Osteoblast (primary cell): ENCODE data around the gene CYP2A6. TPM values are rescaled to one million over a fixed set of nuclear protein-coding genes. Genes with fewer than 3 reads are reported as not detected.

Experiments
- DNase-seq: peaks from one replicate; pipeline ENCODE4 v3.0.0; 2011; ENCODE audit warnings: low spot score, mixed read lengths; ENCODE audit not compliant: insufficient read length; ENCODE audit errors: missing footprints
- H2AFZ ChIP-seq: 2 replicates; pipeline ENCODE4 v1.6.0; 2011; ENCODE audit warnings: mild to moderate bottlenecking, low read length
- H3K27ac ChIP-seq: 2 replicates; pipeline ENCODE4 v1.5.1; 2011; ENCODE audit warnings: mild to moderate bottlenecking, low read depth, low read length, moderate library complexity
- H3K27me3 ChIP-seq: 2 replicates; pipeline ENCODE4 v1.6.0; 2012; ENCODE audit warnings: mild to moderate bottlenecking, control low read depth, inconsistent platforms, low read length, moderate library complexity; ENCODE audit not compliant: insufficient read depth
- H3K36me3 ChIP-seq: 2 replicates; pipeline ENCODE4 v1.5.1; 2011; ENCODE audit warnings: mild to moderate bottlenecking, low read length, control low read depth, moderate library complexity; ENCODE audit not compliant: insufficient read depth
- H3K4me1 ChIP-seq: 2 replicates; pipeline ENCODE4 v1.5.1; 2011; ENCODE audit warnings: mild to moderate bottlenecking, low read length, control low read depth, moderate library complexity; ENCODE audit not compliant: insufficient read depth
- H3K4me2 ChIP-seq: 2 replicates; pipeline ENCODE4 v1.6.0; 2011; ENCODE audit warnings: mild to moderate bottlenecking, low read length; ENCODE audit not compliant: insufficient read depth
- H3K4me3 ChIP-seq: fragments of 200-600 bp; sonication (generic); 3 replicates; pipeline ENCODE4 v1.5.1; 2012; ENCODE audit warnings: mild to moderate bottlenecking, low read length, inconsistent platforms; ENCODE audit not compliant: insufficient read depth
- H3K79me2 ChIP-seq: 2 replicates; pipeline ENCODE4 v1.6.0; 2012; ENCODE audit warnings: mild to moderate bottlenecking, low read length, control low read depth, inconsistent platforms; ENCODE audit not compliant: insufficient read depth
- H3K9me3 ChIP-seq: 2 replicates; pipeline ENCODE4 v1.5.1; 2011; ENCODE audit warnings: low read depth, low read length, control low read depth
- H4K20me1 ChIP-seq: 2 replicates; pipeline ENCODE4 v1.6.0; 2012; ENCODE audit warnings: mild to moderate bottlenecking, low read length, control low read depth; ENCODE audit not compliant: insufficient read depth
- total RNA-seq: library from RNA; depleted of rRNA; stranded (reverse); fragments of >200 nt; gene quantifications from 2 replicates; pipeline ENCODE4 v1.2.3, GENCODE V29; 2012
- TF ChIP-seq, protein P1 (sequence below): IDR thresholded peaks from 2 replicates; pipeline ENCODE4 v1.5.1; 2011; ENCODE audit warnings: mild to moderate bottlenecking, low read depth, low read length, moderate library complexity; ENCODE audit errors: extremely low read depth

The CYP2A6 gene
- total RNA-seq, 1 donor = not detected

DNA sequence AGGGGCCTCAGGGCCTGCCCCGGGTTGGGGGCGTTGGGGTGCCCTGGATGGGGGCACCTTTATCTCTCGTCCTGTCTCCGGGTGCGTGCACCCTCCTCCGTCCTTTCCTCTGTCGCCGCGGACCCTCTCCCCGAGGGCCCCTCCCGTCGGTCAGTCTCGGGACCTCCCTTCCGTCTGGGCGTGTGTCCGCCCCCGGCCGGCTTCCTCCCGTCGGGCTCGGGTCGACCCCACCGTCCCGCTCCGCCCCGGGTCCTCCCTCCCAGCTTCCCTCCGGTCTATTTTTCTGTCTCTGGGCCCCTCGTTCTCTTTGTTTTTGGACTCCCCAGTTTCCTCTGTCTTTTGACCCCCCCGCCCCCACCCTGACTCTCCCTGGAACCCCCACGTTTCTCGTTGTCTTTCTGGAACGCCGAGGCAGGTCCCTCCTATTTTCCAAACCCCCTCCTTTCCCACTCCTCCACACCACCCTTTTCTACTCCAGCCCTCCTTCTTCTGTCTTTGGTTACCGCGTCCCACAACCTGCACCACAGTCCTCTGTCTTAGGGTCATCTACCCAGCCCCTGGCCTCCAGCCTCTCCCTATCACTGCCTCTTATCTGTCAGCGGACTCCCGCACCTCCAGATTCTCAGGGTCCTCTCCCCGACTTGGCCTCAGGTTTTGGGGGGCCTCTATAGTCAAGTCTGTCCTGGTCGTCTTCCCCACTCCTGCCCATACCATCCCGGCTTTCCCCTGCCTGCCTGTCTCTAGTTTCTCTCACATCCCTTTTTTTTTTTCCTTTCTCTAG, 50.5 kb downstream of the CYP2A6 start:
- Histone ChIP-seq H4K20me1 (peaks cover 50% of the 10 kb centered on the region), H2AFZ (peak overlapping the region; percentile 41), H3K36me3 (peaks cover 30% of the 10 kb centered on the region), H3K9me3 (no peaks in the 10 kb centered on the region), H3K79me2 (peaks cover 57% of the 10 kb centered on the region), H3K27me3 (no peaks in the 10 kb centered on the region), H3K4me2 (peak overlapping the region; percentile 94), H3K4me3 (peak overlapping the region; percentile 88), H3K27ac (peak overlapping the region; percentile 76), H3K4me1 (peaks cover 41% of the 10 kb centered on the region)
- DNase-seq = no peak
- TF ChIP-seq, protein P1, sequence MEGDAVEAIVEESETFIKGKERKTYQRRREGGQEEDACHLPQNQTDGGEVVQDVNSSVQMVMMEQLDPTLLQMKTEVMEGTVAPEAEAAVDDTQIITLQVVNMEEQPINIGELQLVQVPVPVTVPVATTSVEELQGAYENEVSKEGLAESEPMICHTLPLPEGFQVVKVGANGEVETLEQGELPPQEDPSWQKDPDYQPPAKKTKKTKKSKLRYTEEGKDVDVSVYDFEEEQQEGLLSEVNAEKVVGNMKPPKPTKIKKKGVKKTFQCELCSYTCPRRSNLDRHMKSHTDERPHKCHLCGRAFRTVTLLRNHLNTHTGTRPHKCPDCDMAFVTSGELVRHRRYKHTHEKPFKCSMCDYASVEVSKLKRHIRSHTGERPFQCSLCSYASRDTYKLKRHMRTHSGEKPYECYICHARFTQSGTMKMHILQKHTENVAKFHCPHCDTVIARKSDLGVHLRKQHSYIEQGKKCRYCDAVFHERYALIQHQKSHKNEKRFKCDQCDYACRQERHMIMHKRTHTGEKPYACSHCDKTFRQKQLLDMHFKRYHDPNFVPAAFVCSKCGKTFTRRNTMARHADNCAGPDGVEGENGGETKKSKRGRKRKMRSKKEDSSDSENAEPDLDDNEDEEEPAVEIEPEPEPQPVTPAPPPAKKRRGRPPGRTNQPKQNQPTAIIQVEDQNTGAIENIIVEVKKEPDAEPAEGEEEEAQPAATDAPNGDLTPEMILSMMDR = no peak

DNA sequence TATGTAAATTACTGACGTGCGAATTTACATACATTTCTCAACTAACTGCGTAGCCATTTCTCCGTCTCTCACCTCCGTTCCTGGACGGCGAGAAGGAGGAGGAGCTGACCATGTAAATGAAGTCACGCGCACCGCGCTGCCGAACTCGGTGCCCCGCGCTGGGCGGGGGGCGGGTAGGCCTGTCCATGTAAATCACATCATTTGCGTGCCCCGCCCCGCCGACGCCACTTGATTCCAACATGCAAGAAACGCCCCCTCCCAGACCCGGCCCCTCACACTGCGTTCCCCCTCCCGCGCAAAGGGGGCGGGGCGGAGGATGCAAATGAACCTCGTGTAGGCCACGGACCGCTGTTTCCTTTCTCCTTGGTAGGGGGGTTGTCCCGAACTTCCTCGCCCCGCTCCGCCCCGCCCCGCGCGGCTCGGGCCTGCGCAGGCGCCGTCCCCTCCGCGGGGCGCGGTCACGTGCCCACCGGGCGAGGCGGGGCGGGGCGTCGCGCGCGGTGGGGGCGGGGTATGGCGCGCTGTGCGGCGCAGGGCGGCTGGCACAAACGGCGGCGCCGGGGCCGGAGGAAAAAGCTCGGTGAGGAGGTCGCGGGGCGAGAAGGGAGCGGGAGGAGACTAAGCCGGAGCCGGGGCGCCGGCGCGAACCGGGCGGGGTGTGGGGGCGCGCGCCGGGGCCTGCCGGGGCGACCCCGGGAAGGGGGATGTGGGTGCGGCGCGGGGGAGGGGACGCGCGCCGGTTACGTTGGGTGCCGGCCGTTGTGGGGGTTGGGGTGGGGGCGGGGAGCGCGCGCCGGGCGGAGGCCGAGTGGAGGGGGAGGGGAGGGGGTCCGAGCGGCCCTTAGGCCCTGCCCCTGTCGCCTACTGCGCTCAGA, 51.3 kb downstream of the CYP2A6 start, which contains the start of gene EGLN2:
TSS of gene EGLN2 (plus strand) at position 509 of the 875 bp plus-strand sequence. CDS start 1,382 bp downstream, outside the sequence.
- DNase-seq = peak; percentile 99

DNA sequence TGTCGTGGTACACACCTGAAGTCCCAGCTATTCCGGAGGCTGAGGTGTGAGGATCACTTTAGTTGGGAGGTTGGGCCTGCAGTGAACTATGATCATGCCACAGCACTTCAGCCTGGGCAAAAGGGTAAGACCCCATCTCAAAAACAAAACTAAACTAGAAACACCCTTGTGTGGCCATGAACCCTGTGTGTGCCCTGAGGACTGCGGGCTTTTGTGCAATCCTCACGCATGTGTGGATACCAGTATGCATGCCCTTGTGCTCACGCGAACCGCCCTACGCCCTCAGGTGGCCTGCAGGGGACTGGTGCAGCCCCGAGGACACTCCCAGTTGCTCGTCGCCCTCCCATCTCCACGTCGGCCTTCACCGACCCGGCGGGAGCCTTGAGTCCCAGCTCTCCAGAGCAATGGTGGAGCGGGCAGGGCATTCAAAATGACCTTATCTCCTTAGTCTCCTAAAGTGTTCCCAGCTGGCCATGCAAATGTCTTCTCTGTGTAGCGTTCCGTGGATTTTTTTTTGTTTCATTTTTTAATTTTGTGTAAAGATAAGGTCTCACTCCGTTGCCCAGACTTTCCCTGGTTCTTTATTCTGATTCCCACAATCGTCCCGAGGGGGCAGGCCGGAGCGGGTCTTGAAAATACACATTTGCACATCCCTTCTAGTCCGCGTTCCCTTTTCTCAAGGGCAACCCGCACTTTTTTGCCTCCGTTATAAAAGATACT, 52.1 kb downstream of the CYP2A6 start:
- peak overlapping the region; percentile 96 for H3K4me2 ChIP-seq
- H3K27ac ChIP-seq = peak overlapping the region; percentile 95
- peak overlapping the region; percentile 92 for H2AFZ ChIP-seq
- no peaks in the 10 kb centered on the region for H3K9me3 ChIP-seq
- H3K36me3 ChIP-seq = peaks cover 23% of the 10 kb centered on the region
- peaks cover 36% of the 10 kb centered on the region for H3K4me1 ChIP-seq
- H3K4me3 ChIP-seq = peak overlapping the region; percentile 88
- peak; percentile 96 for DNase-seq
- H4K20me1 ChIP-seq = peaks cover 34% of the 10 kb centered on the region
- H3K27me3 ChIP-seq = no peaks in the 10 kb centered on the region
- peaks cover 41% of the 10 kb centered on the region for H3K79me2 ChIP-seq
- TF ChIP-seq, protein P1 = peak; percentile 38

More for the DNA sequence above, 51.3 kb downstream of the CYP2A6 start, which contains the start of gene EGLN2:
- peak within 1 kb of the TSS; percentile 92 for H2AFZ ChIP-seq
- no peaks in the 10 kb centered on the region for H3K27me3 ChIP-seq
- H3K4me1 ChIP-seq = peaks cover 41% of the 10 kb centered on the region
- H3K27ac ChIP-seq = peak within 1 kb of the TSS; percentile 95
- H3K79me2 ChIP-seq = peaks cover 49% of the 10 kb centered on the region
- H3K4me3 ChIP-seq = peak within 1 kb of the TSS; percentile 88
- no peaks in the 10 kb centered on the region for H3K9me3 ChIP-seq
- TF ChIP-seq, protein P1 = no peak
- H3K36me3 ChIP-seq = peaks cover 24% of the 10 kb centered on the region
- H4K20me1 ChIP-seq = peaks cover 42% of the 10 kb centered on the region
- peak within 1 kb of the TSS; percentile 96 for H3K4me2 ChIP-seq
